GM21528 (cell line): ENCODE measurements around the gene TNS4.

Source experiments
- ATAC-seq: cut with Tn5 transposase; IDR thresholded peaks from one replicate; pipeline ENCODE4 v1.9.1; 2021; ENCODE audit warnings: mild to moderate bottlenecking, moderate library complexity; ENCODE audit not compliant: unreplicated experiment, low FRiP score

Gene TNS4

DNA sequence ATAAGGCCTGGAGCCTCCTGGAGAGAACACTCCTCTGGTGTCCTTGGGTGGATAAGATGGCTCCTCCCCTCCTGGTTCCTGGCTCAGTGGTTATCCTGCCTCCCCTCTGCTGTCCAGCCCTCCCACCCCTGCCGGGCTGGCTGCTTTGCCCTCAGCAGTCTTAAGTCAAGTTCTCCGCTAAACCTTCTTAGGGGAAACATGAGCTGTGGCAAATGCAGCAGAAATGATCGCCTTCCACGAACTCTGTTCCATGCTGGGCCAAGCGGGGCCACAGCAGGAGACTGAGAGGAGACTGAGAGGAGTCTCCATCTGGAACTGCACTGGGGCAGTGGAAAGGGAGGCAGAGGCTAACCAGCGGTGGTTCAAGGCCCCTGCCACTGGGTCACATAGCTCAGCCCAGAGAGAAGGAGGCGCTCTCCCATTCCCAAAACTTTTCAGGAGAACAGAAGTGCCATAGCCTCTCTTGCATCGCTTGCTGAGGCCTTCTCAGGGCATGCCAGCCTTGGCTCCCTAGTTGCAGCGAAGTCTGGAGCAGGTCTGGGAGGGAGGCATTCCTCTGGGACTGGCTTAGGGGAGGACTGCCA lies 26.9 kb downstream of the TNS4 start:
- ATAC-seq, result no peak

GRCh38 chr17:40473573-40474365 lies 27.7 kb downstream of the TNS4 start:
- ATAC-seq, result no peak

DNA sequence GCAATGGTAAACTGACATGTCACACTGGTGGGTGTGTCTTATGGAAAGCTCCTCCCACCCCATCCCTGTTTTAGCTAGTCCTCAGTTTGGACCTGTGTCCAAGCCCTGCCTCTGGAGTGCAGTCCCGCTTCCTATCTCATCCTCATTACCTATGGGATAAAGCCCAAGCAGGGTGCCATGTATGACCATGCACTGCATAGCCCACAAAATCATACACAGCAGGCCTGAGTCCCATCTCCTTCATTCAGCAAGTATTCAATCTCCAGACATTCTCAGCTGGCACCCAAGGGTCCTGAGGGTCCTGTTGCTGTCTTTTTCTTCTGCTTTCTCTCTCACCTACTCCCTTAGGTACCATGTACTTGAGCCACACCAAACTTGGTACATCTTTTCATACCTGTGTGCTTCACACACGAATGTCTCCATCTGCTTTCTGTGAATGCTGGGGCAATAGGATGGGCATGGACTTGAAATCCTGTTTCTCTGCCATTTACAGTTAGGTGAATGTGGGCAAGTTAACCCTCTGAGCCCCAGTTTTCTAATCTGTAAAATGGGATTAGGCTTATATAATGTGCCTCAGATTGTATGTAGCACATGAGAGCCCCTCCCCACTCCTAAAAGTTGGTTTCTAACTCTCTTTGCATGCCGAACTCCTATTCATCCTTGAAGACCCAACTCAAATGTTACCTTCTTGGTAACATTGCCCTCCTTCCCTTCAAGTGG lies 28.5 kb downstream of the TNS4 start:
- ATAC-seq, result no peak

- no peak for ATAC-seq
Observed at GRCh38 chr17:40471846-40472732, 29.3 kb downstream of the TNS4 start.

DNA sequence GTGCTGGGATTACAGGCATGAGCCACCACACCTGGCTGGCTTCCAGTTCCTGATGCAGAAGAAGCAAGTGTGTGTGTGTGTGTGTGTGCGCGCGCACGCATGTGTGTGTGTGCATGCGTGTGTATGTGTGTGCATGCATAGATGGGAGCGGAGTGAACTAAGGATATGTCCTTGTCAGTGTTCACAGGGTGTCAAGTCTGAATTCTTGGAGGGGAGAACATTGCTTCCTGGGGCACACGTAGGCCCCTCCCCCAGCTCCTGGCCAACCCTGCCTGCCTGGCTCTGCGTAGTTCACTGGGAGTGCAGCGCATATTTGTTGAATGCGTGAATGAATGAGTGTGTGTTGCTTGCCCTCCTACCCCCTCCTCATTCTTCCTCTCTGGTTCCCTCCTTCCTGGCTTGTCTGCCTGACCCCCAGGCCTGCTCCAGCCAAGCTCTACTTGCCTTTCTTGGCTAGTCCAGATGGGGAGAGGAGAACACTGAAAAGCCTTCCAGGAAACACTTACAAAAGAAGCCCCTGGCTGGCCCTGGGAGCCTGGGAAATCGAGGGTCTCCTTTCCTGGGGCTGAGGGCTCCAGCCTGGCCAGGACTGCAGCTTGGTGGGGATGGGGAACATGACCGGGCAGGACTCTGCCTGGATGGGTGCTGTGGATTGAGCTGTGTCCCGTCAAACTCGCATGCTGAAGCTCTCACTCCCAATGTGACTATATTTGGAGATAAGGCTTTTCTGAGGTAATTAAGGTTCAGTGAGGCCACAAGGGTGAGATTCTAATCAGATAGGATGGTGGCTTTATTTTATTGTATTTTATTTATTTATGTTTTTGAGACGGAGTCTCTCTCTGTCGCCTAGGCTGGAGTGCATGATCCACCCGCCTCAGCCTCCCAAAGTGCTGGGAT lies 30.2 kb downstream of the TNS4 start:
- no peak for ATAC-seq

GRCh38 chr17:40469805-40470675 lies 31.4 kb downstream of the TNS4 start:
- no peak for ATAC-seq

- no peak for ATAC-seq
Observed at GRCh38 chr17:40468560-40468959, 32.9 kb downstream of the TNS4 start.

GRCh38 chr17:40467281-40467867 lies 34.0 kb downstream of the TNS4 start:
- ATAC-seq, result no peak

GRCh38 chr17:40466298-40466971 lies 35.0 kb downstream of the TNS4 start:
- no peak for ATAC-seq

GRCh38 chr17:40464392-40464855 lies 37.0 kb downstream of the TNS4 start:
- no peak for ATAC-seq

GRCh38 chr17:40463122-40463550 lies 38.3 kb downstream of the TNS4 start:
- ATAC-seq, result no peak

GRCh38 chr17:40462343-40463121 lies 38.9 kb downstream of the TNS4 start:
- ATAC-seq, result no peak

GRCh38 chr17:40461732-40462342 lies 39.6 kb downstream of the TNS4 start:
- no peak for ATAC-seq

- no peak for ATAC-seq
Observed at GRCh38 chr17:40460968-40461731, 40.3 kb downstream of the TNS4 start.

DNA sequence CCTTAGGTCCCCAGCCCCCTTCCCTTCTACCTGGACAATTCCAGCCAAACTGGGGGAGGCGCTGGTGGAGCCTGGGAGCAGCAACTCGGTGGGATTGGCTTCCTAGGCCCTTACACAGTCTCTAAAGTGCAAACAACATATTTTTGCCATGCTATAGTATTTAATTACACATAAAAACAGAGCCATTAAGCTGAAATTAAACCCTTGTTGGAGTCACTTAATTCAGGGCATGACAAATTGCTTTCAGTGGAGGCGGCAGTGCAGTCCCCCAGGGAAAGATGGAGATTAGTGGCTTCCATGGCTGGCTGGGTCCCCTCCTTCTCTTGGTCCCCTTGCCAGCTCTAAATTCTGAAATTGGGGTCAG lies 40.8 kb downstream of the TNS4 start:
- no peak for ATAC-seq
